SK-N-MC (cell line): Measurements from ENCODE around the gene VPS26A.

Experiments
- EZH2 ChIP-seq: fragments of 200-600 bp; sonication (generic); IDR thresholded peaks from one replicate; pipeline ENCODE4 v1.6.1; 2017; ENCODE audit warnings: antibody characterized with exemption
- FOXP2 ChIP-seq: optimal IDR thresholded peaks from 2 replicates; pipeline ENCODE3; 2011; ENCODE audit warnings: mild to moderate bottlenecking, moderate library complexity; ENCODE audit not compliant: insufficient read depth; ENCODE audit errors: extremely low read length, control extremely low read depth
- POLR2AphosphoS5 ChIP-seq: IDR thresholded peaks from 2 replicates; pipeline ENCODE4 v1.6.1; 2012; ENCODE audit warnings: mild to moderate bottlenecking, low read depth, low read length, borderline replicate concordance

- TF ChIP-seq POLR2AphosphoS5 (no peak), EZH2 (no peak), FOXP2 (no peak)
These were observed 84.8 kb downstream of the VPS26A start for GRCh38 chr10:69208761-69209160.
